ENCODE measurements around the gene CRHR1. TPM values are rescaled to one million over a fixed set of nuclear protein-coding genes. Genes with fewer than 3 reads are reported as not detected.

CRHR1 gene
- total RNA-seq, 2 experiments from 2014 or later, result not detected

DNA sequence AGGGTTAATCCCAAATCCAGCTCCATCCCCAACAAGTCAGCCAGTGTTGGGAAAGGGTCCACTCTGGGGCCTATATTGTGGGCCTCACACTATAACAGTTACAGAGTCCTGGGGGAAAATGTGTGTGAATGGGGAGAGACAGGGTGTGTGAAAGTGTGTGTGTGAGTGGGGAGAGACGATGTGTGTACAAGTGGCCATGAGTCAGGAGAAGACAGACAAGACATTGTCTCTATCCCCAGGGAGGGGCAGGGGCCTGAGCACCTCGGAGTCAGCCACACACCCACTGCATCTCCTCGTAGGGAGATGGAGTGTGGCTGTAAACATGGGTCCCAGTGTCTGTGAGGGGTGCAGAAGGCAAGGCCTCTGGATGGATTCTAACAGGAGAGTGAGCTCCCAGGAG, 2.9 kb downstream of the CRHR1 start:
- Mint-ChIP-seq H3K27me3 (peaks cover 59% of the 10 kb centered on the region), H3K4me3 (no peak overlapping the region), H3K9me3 (no peaks in the 10 kb centered on the region), H3K36me3 (ENCODE audit: low read depth) (no peaks in the 10 kb centered on the region), H3K27ac (no peak overlapping the region), H3K4me1 (ENCODE audit: low read depth) (peaks cover 2% of the 10 kb centered on the region)
- no peak for DNase-seq
- ATAC-seq, result no peak
- POLR2A ChIA-PET, result no interaction called here
- CTCF ChIA-PET, result no interaction called here
- intact Hi-C loops (cut with micrococcal nuclease), result no loop called here
- TF ChIP-seq, protein P1, sequence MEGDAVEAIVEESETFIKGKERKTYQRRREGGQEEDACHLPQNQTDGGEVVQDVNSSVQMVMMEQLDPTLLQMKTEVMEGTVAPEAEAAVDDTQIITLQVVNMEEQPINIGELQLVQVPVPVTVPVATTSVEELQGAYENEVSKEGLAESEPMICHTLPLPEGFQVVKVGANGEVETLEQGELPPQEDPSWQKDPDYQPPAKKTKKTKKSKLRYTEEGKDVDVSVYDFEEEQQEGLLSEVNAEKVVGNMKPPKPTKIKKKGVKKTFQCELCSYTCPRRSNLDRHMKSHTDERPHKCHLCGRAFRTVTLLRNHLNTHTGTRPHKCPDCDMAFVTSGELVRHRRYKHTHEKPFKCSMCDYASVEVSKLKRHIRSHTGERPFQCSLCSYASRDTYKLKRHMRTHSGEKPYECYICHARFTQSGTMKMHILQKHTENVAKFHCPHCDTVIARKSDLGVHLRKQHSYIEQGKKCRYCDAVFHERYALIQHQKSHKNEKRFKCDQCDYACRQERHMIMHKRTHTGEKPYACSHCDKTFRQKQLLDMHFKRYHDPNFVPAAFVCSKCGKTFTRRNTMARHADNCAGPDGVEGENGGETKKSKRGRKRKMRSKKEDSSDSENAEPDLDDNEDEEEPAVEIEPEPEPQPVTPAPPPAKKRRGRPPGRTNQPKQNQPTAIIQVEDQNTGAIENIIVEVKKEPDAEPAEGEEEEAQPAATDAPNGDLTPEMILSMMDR (IDR thresholded peaks at IDR 0.05), result no peak

DNA sequence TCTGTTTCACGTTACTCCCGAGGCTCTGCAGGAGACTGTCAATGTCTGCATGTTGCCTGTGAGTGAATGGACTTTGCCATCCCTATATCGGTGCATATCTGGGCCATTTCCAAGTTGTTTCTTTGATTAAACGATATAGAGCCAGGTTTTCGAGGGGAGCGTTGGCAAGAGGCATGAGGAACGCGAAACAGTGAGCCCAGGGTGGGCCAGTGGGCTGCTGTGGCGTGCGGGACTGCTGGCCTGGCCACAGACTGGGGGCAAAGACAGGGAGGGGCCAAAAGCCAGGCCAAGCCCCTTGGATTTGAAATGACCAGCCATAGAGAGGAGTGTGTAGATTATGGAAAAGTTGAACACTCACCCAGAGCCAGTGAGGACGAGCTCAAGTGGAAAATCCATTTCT, 3.5 kb downstream of the CRHR1 start:
- TF ChIP-seq, protein P1 (IDR thresholded peaks at IDR 0.05), result no peak
- Mint-ChIP-seq H3K4me1 (ENCODE audit: low read depth) (peaks cover 2% of the 10 kb centered on the region), H3K27me3 (peaks cover 59% of the 10 kb centered on the region), H3K9me3 (no peaks in the 10 kb centered on the region), H3K27ac (no peak overlapping the region), H3K4me3 (no peak overlapping the region), H3K36me3 (ENCODE audit: low read depth) (no peaks in the 10 kb centered on the region)
- POLR2A ChIA-PET, result no interaction called here
- CTCF ChIA-PET, result interaction anchor here (1.2 kb wide), 1 partner anchor 64 kb away, joined by 4 read pairs; no protein-coding TSS in a partner anchor
- intact Hi-C loops (cut with micrococcal nuclease), result no loop called here
- ATAC-seq (no peak), DNase-seq (no peak)

GRCh38 chr17:45788057-45788456, 3.9 kb downstream of the CRHR1 start:
- ChIA-PET POLR2A (no interaction called here), CTCF (interaction anchor here (1.2 kb wide), 1 partner anchor 64 kb away, joined by 4 read pairs; no protein-coding TSS in a partner anchor)
- DNase-seq (no peak), ATAC-seq (no peak)
- TF ChIP-seq, protein P1 (IDR thresholded peaks at IDR 0.05), result no peak
- Mint-ChIP-seq H3K36me3 (ENCODE audit: low read depth) (no peaks in the 10 kb centered on the region), H3K4me3 (no peak overlapping the region), H3K27ac (no peak overlapping the region), H3K4me1 (ENCODE audit: low read depth) (peaks cover 2% of the 10 kb centered on the region), H3K27me3 (peaks cover 57% of the 10 kb centered on the region), H3K9me3 (no peaks in the 10 kb centered on the region)
- intact Hi-C loops (cut with micrococcal nuclease), result no loop called here

GRCh38 chr17:45789874-45790273, 5.8 kb downstream of the CRHR1 start:
- H3K9me3 Mint-ChIP-seq, result no peaks in the 10 kb centered on the region
- CTCF ChIA-PET, result interaction anchor here (1.2 kb wide), 1 partner anchor 42 kb away, joined by 5 read pairs; no protein-coding TSS in a partner anchor
- H3K27me3 Mint-ChIP-seq, result peaks cover 53% of the 10 kb centered on the region
- DNase-seq (no peak), ATAC-seq (no peak)
- H3K27ac Mint-ChIP-seq, result no peak overlapping the region
- intact Hi-C loops (cut with micrococcal nuclease), result no loop called here
- TF ChIP-seq, protein P1 (IDR thresholded peaks at IDR 0.05), result no peak
- POLR2A ChIA-PET, result no interaction called here
- no peaks in the 10 kb centered on the region for H3K4me1 Mint-ChIP-seq (ENCODE audit: low read depth)
- H3K36me3 Mint-ChIP-seq (ENCODE audit: low read depth), result no peaks in the 10 kb centered on the region
- no peak overlapping the region for H3K4me3 Mint-ChIP-seq

GRCh38 chr17:45790296-45790922, 6.3 kb downstream of the CRHR1 start:
- DNase-seq (no peak), ATAC-seq (no peak)
- POLR2A ChIA-PET, result no interaction called here
- TF ChIP-seq, protein P1 (IDR thresholded peaks at IDR 0.05), result no peak
- Mint-ChIP-seq H3K4me3 (no peak overlapping the region), H3K27me3 (peaks cover 53% of the 10 kb centered on the region), H3K9me3 (no peaks in the 10 kb centered on the region), H3K27ac (no peak overlapping the region), H3K4me1 (ENCODE audit: low read depth) (no peaks in the 10 kb centered on the region), H3K36me3 (ENCODE audit: low read depth) (no peaks in the 10 kb centered on the region)
- intact Hi-C loops (cut with micrococcal nuclease), result no loop called here
- CTCF ChIA-PET, result interaction anchor here (1.2 kb wide), 1 partner anchor 41 kb away, joined by 5 read pairs; no protein-coding TSS in a partner anchor
